WTC11 (cell line): ENCODE data around the gene SLC38A1. TPM values are rescaled to one million over a fixed set of nuclear protein-coding genes. Genes with fewer than 3 reads are reported as not detected.
"Not testable (repeated sequence)": the region's sequence is repeated elsewhere in the genome, so short reads cannot be mapped to it uniquely, and the experiment has no call there.

Experiments
- ATAC-seq: fragments of 200-7000 bp; cut with Tn5 transposase; 2 replicates; pipeline ENCODE4 v1.10.0; 2021; ENCODE audit warnings: mild to moderate bottlenecking, moderate library complexity
- CTCF ChIA-PET: fragments of 300-600 bp; sonication (Branson Sonifier 250); formaldehyde crosslinking; loops from one replicate; lab custom pipeline; 2021; ENCODE audit warnings: antibody characterized with exemption; lab: Charles Lee
- POLR2A ChIA-PET: fragments of 350-600 bp; sonication (Branson Sonifier 250); formaldehyde crosslinking; loops from one replicate; lab custom pipeline; 2021; ENCODE audit warnings: antibody characterized with exemption; lab: Charles Lee
- DNase-seq: peaks from one replicate; pipeline ENCODE4 v3.0.0; 2021; ENCODE audit warnings: low spot score
- H3K27ac Mint-ChIP-seq: 2 replicates; pipeline ENCODE4 v1.8.0; 2021; ENCODE audit warnings: mixed read lengths
- H3K27me3 Mint-ChIP-seq: 2 replicates; pipeline ENCODE4 v1.8.0; 2021; ENCODE audit warnings: low read depth, mild to moderate bottlenecking, moderate library complexity, mixed read lengths
- H3K36me3 Mint-ChIP-seq: 2 replicates; pipeline ENCODE4 v1.8.0; 2021; ENCODE audit warnings: mixed read lengths
- H3K4me1 Mint-ChIP-seq: 2 replicates; pipeline ENCODE4 v1.8.0; 2022; ENCODE audit warnings: mixed read lengths
- H3K4me3 Mint-ChIP-seq: 2 replicates; pipeline ENCODE4 v1.8.0; 2021; ENCODE audit warnings: mild to moderate bottlenecking, moderate library complexity, mixed read lengths
- H3K9me3 Mint-ChIP-seq: 2 replicates; pipeline ENCODE4 v1.8.0; 2021; ENCODE audit warnings: mixed read lengths
- AR ChIP-seq: fragments of 250-450 bp; sonication (Bioruptor Pico); IDR thresholded peaks from 2 replicates; pipeline ENCODE4 v1.9.0; 2021; ENCODE audit warnings: mild to moderate bottlenecking
- ARID4B ChIP-seq: sonication (generic); formaldehyde crosslinking; IDR thresholded peaks from 2 replicates; pipeline ENCODE4 v1.8.0; 2023; ENCODE audit warnings: missing genetic modification reagents, mild to moderate bottlenecking, borderline replicate concordance
- CBFB ChIP-seq: sonication (generic); formaldehyde crosslinking; IDR thresholded peaks from 2 replicates; pipeline ENCODE4 v1.8.1; 2022; ENCODE audit warnings: mild to moderate bottlenecking, low read depth, missing genetic modification reagents
- ESRRA ChIP-seq: sonication (generic); formaldehyde crosslinking; IDR thresholded peaks from 2 replicates; pipeline ENCODE4 v1.8.1; 2022; ENCODE audit warnings: mild to moderate bottlenecking, missing genetic modification reagents, borderline replicate concordance
- GRHL2 ChIP-seq: fragments of 250-450 bp; sonication (Bioruptor Pico); IDR thresholded peaks from 2 replicates; pipeline ENCODE4 v1.8.0; 2022; ENCODE audit warnings: mild to moderate bottlenecking, moderate library complexity; ENCODE audit not compliant: insufficient replicate concordance, severe bottlenecking
- HMGA2 ChIP-seq: fragments of 250-450 bp; sonication (Bioruptor Pico); IDR thresholded peaks from 2 replicates; pipeline ENCODE4 v1.4.0; 2021; ENCODE audit warnings: mild to moderate bottlenecking, moderate library complexity
- MXD4 ChIP-seq: fragments of 250-450 bp; sonication (Bioruptor Pico); IDR thresholded peaks from 2 replicates; pipeline ENCODE4 v1.8.0; 2021; ENCODE audit warnings: mild to moderate bottlenecking, moderate library complexity, borderline replicate concordance
- SOX15 ChIP-seq: fragments of 250-450 bp; sonication (Bioruptor Pico); IDR thresholded peaks from 2 replicates; pipeline ENCODE4 v1.9.0; 2021; ENCODE audit warnings: mild to moderate bottlenecking
- SP1 ChIP-seq: sonication (generic); formaldehyde crosslinking; conservative IDR thresholded peaks from 2 replicates; pipeline ENCODE4 v1.8.1; 2022; ENCODE audit warnings: missing genetic modification reagents
- ZBTB43 ChIP-seq: sonication (generic); formaldehyde crosslinking; IDR thresholded peaks from 2 replicates; pipeline ENCODE4 v1.8.1; 2023; ENCODE audit warnings: mild to moderate bottlenecking, missing genetic modification reagents
- ZNF263 ChIP-seq: sonication (generic); formaldehyde crosslinking; IDR thresholded peaks from 2 replicates; pipeline ENCODE4 v1.8.1; 2022; ENCODE audit warnings: low read depth, mild to moderate bottlenecking, moderate library complexity, missing genetic modification reagents
- ZNF512 ChIP-seq: sonication (generic); formaldehyde crosslinking; IDR thresholded peaks from 2 replicates; pipeline ENCODE4 v1.8.1; 2022; ENCODE audit warnings: missing genetic modification reagents, borderline replicate concordance
- ZNF671 ChIP-seq: fragments of 250-450 bp; sonication (Bioruptor Pico); IDR thresholded peaks from 2 replicates; pipeline ENCODE4 v1.8.0; 2021; ENCODE audit warnings: mild to moderate bottlenecking
- total RNA-seq: library from RNA; stranded (reverse); gene quantifications from 3 replicates; pipeline ENCODE4 v1.2.3, GENCODE V29; 2021

SLC38A1 gene
- total RNA-seq, 1 experiment from 2014 or later: 179 TPM

GRCh38 chr12:46292754-46293402, 24.0 kb upstream of the SLC38A1 start:
- Mint-ChIP-seq H3K9me3 (peaks cover 47% of the 10 kb centered on the region), H3K36me3 (peaks cover 30% of the 10 kb centered on the region), H3K27ac (no peak overlapping the region), H3K4me1 (no peaks in the 10 kb centered on the region), H3K4me3 (no peak overlapping the region), H3K27me3 (peaks cover 20% of the 10 kb centered on the region)
- ATAC-seq: no peak
- TF ChIP-seq ZNF671 (CRISPR knock-in tag) (no peak), ARID4B (CRISPR knock-in tag) (no peak), ESRRA (no peak), ZBTB43 (no peak), ZNF263 (no peak), CBFB (no peak), GRHL2 (CRISPR knock-in tag) (no peak), HMGA2 (CRISPR knock-in tag) (no peak), ZNF512 (CRISPR knock-in tag) (no peak), SOX15 (CRISPR knock-in tag) (no peak), AR (CRISPR knock-in tag) (no peak), SP1 (CRISPR knock-in tag) (no peak), MXD4 (CRISPR knock-in tag) (no peak)
- CTCF ChIA-PET: no interaction called here
- POLR2A ChIA-PET: no interaction called here
- no peak for DNase-seq

- H3K4me3 Mint-ChIP-seq, ATAC-seq, CTCF ChIA-PET, H3K27ac Mint-ChIP-seq, H3K4me1 Mint-ChIP-seq, POLR2A ChIA-PET, DNase-seq: not testable (repeated sequence)
- Mint-ChIP-seq H3K9me3 (peaks cover 56% of the 10 kb centered on the region), H3K36me3 (peaks cover 36% of the 10 kb centered on the region), H3K27me3 (peaks cover 16% of the 10 kb centered on the region)
Observed at GRCh38 chr12:46291953-46292352, 23.1 kb upstream of the SLC38A1 start.

- DNase-seq, H3K4me3 Mint-ChIP-seq, H3K4me1 Mint-ChIP-seq, POLR2A ChIA-PET, CTCF ChIA-PET, ATAC-seq, H3K27ac Mint-ChIP-seq: not testable (repeated sequence)
- Mint-ChIP-seq H3K9me3 (peaks cover 73% of the 10 kb centered on the region), H3K27me3 (peaks cover 21% of the 10 kb centered on the region), H3K36me3 (peaks cover 51% of the 10 kb centered on the region)
Observed at GRCh38 chr12:46285177-46285576, 16.3 kb upstream of the SLC38A1 start.
